ENCODE data around the gene ELL2. TPM values are rescaled to one million over a fixed set of nuclear protein-coding genes. Genes with fewer than 3 reads are reported as not detected.

ELL2 gene
- total RNA-seq, 1 experiment from 2014 or later = 27.5 TPM

- no peak overlapping the region for H2BK20ac ChIP-seq (ENCODE audit: low read depth, low read length, poor library complexity, severe bottlenecking)
- H3K4me3 Mint-ChIP-seq = no peak overlapping the region
- no peak overlapping the region for H2AFZ ChIP-seq (ENCODE audit: low read length)
- no peak overlapping the region for H4K8ac ChIP-seq (replicated peaks; ENCODE audit: insufficient read length, low read depth, low read length)
- no peaks in the 10 kb centered on the region for H3K27me3 ChIP-seq (ENCODE audit: insufficient read depth, low read length)
- peaks cover 0 to 4% (median 0%) of the 10 kb centered on the region in 3 experiments; a peak in 1 of 7 replicates for H3K36me3 Mint-ChIP-seq (ENCODE audit: insufficient read depth in 1 of 3, low read depth in 3 of 3)
- no CpG with 5 or more reads among the region's 6 CpGs for WGBS (ENCODE audit: extremely low coverage, insufficient read length, low lambda C conversion rate)
- H3K23ac ChIP-seq (ENCODE audit: insufficient read length, low read depth, low read length) = no peak overlapping the region
- H2BK12ac ChIP-seq (ENCODE audit: insufficient read length, low read depth, low read length) = no peak overlapping the region
- H3K9me3 Mint-ChIP-seq = no peaks in the 10 kb centered on the region
- no peaks in the 10 kb centered on the region for H3K27me3 Mint-ChIP-seq (ENCODE audit: low read depth)
- H3T11ph ChIP-seq (ENCODE audit: low read length) = no peak overlapping the region
- H3K4me1 ChIP-seq (ENCODE audit: insufficient read depth, low read length) = no peaks in the 10 kb centered on the region
- DNase-seq = no peak
- H3K9me3 ChIP-seq (ENCODE audit: control insufficient read depth, low read depth, low read length) = no peaks in the 10 kb centered on the region
- H3K23me2 ChIP-seq (ENCODE audit: insufficient read length, low read depth, low read length, poor library complexity, severe bottlenecking) = no peaks in the 10 kb centered on the region
- H3K14ac ChIP-seq (ENCODE audit: insufficient read depth, low read length) = no peak overlapping the region
- H3K79me1 ChIP-seq (ENCODE audit: insufficient read depth, low read depth, low read length, poor library complexity, severe bottlenecking) = no peaks in the 10 kb centered on the region
- H3K27ac Mint-ChIP-seq = peak overlapping the region in 1 of 3 experiments; percentile 41; a peak in 1 of 7 replicates
- H3K56ac ChIP-seq (ENCODE audit: insufficient read length, low read depth, low read length) = no peak overlapping the region
- no peak overlapping the region for H4K5ac ChIP-seq (ENCODE audit: insufficient read length, low read depth, low read length)
- no peaks in the 10 kb centered on the region for H3K4me1 Mint-ChIP-seq
- H3K18ac ChIP-seq (ENCODE audit: insufficient read length, low read depth, low read length) = no peak overlapping the region
- no peak overlapping the region for H2BK120ac ChIP-seq (ENCODE audit: low read depth, low read length, poor library complexity, severe bottlenecking)
- no peak overlapping the region for H2BK5ac ChIP-seq (ENCODE audit: insufficient read length, low read length)
- no peak overlapping the region for H3K9ac ChIP-seq (ENCODE audit: extremely low read depth, insufficient read length, low read length)
- H4K91ac ChIP-seq (ENCODE audit: insufficient read length, low read depth, low read length) = no peak overlapping the region
- no peaks in the 10 kb centered on the region for H4K20me1 ChIP-seq (ENCODE audit: control insufficient read depth, insufficient read depth, insufficient read length)
- H3K27ac ChIP-seq (ENCODE audit: insufficient read length, low read depth, low read length) = no peak overlapping the region
- no peak overlapping the region for H3K4me2 ChIP-seq (ENCODE audit: insufficient read depth, insufficient read length, low read length)
- no peak overlapping the region for H2AK5ac ChIP-seq (ENCODE audit: insufficient read length, low read length)
- no peak overlapping the region for H3K4ac ChIP-seq (ENCODE audit: low read depth, low read length)
- no peaks in the 10 kb centered on the region for H3K79me2 ChIP-seq (ENCODE audit: insufficient read depth, low read length)
- H2BK15ac ChIP-seq (ENCODE audit: low read depth, low read length) = no peak overlapping the region
- TF ChIP-seq CTCF (conservative IDR thresholded peaks at IDR 0.05) = no peak
These were observed 89.0 kb downstream of the ELL2 start for GRCh38 chr5:95872346-95873268.
